GM23338 (cell line): Measurements from ENCODE around the gene OTUD5. TPM values are rescaled to one million over a fixed set of nuclear protein-coding genes. Genes with fewer than 3 reads are reported as not detected.
A peak's percentile ranks its signal among the peaks of the same experiment; 100 is the strongest.

ENCODE experiments used
- ATAC-seq: fragments of 200-7000 bp; cut with Tn5 transposase; 3 replicates; pipeline ENCODE4 v1.9.1; 2020
- DNase-seq: peaks from one replicate; pipeline ENCODE4 v3.0.0-alpha.2; 2015; ENCODE audit warnings: low spot score
- H2AFZ ChIP-seq: fragments of 200-600 bp; sonication (generic); 2 replicates; pipeline ENCODE4 v1.8.0; 2016; ENCODE audit warnings: antibody characterized with exemption, mild to moderate bottlenecking, moderate library complexity
- H3F3A ChIP-seq: fragments of 200-600 bp; sonication (generic); replicated peaks from 2 replicates; pipeline ENCODE4 v1.8.0; 2017; ENCODE audit warnings: antibody characterized with exemption, mixed run types, low read depth
- H3K27ac ChIP-seq: fragments of 200-600 bp; sonication (generic); 2 replicates; pipeline ENCODE4 v1.6.1; 2016; ENCODE audit warnings: low read depth
- H3K27me3 ChIP-seq: fragments of 200-600 bp; sonication (generic); 2 replicates; pipeline ENCODE4 v1.8.0; 2016; ENCODE audit warnings: mild to moderate bottlenecking, mixed run types, moderate library complexity; ENCODE audit not compliant: insufficient read depth
- H3K36me3 ChIP-seq: fragments of 200-600 bp; sonication (generic); 2 replicates; pipeline ENCODE4 v1.8.0; 2016; ENCODE audit warnings: mild to moderate bottlenecking; ENCODE audit not compliant: insufficient read depth
- H3K4me1 ChIP-seq: fragments of 200-600 bp; sonication (generic); 2 replicates; pipeline ENCODE4 v1.8.0; 2016; ENCODE audit warnings: mild to moderate bottlenecking, moderate library complexity; ENCODE audit not compliant: insufficient read depth
- H3K4me2 ChIP-seq: fragments of 200-600 bp; sonication (generic); 2 replicates; pipeline ENCODE4 v1.7.1; 2017; ENCODE audit warnings: mixed run types
- H3K4me3 ChIP-seq: fragments of 200-600 bp; sonication (generic); 2 replicates; pipeline ENCODE4 v1.6.1; 2016; ENCODE audit warnings: mixed run types
- H3K79me2 ChIP-seq: fragments of 200-600 bp; sonication (generic); replicated peaks from 2 replicates; pipeline ENCODE4 v1.8.0; 2017; ENCODE audit warnings: mild to moderate bottlenecking; ENCODE audit not compliant: insufficient read depth
- H3K9me2 ChIP-seq: fragments of 200-600 bp; sonication (generic); 2 replicates; pipeline ENCODE4 v1.8.0; 2017; ENCODE audit not compliant: insufficient read depth
- H4K20me1 ChIP-seq: fragments of 200-600 bp; sonication (generic); replicated peaks from 2 replicates; pipeline ENCODE4 v1.8.0; 2017; ENCODE audit warnings: mild to moderate bottlenecking; ENCODE audit not compliant: insufficient read depth
- H3K27ac Mint-ChIP-seq: 2 replicates; pipeline ENCODE4 v1.8.0; 2020; ENCODE audit warnings: inconsistent platforms, mild to moderate bottlenecking, moderate library complexity, mixed read lengths
- H3K27me3 Mint-ChIP-seq: 3 replicates; pipeline ENCODE4 v1.8.0; 2022; ENCODE audit warnings: low read depth, mild to moderate bottlenecking, moderate library complexity, mixed read lengths, inconsistent platforms; ENCODE audit not compliant: insufficient read depth, poor library complexity
- H3K36me3 Mint-ChIP-seq: 3 replicates; pipeline ENCODE4 v1.8.0; 2021; ENCODE audit warnings: low read depth, mild to moderate bottlenecking, inconsistent platforms, moderate library complexity, mixed read lengths
- H3K4me1 Mint-ChIP-seq: 3 replicates; pipeline ENCODE4 v1.8.0; 2020; ENCODE audit warnings: mild to moderate bottlenecking, inconsistent platforms, mixed read lengths
- H3K4me3 Mint-ChIP-seq: 3 replicates; pipeline ENCODE4 v1.8.0; 2021; ENCODE audit warnings: moderate library complexity, mild to moderate bottlenecking, inconsistent platforms, mixed read lengths
- H3K9me3 Mint-ChIP-seq: 3 replicates; pipeline ENCODE4 v1.8.0; 2020; ENCODE audit warnings: moderate library complexity, mild to moderate bottlenecking, inconsistent platforms, mixed read lengths
- CREB1 ChIP-seq: fragments of 250-450 bp; sonication (Bioruptor Pico); IDR thresholded peaks from 2 replicates; pipeline ENCODE4 v1.5.0; 2020; ENCODE audit warnings: low read depth, mild to moderate bottlenecking, moderate library complexity
- EZH2 ChIP-seq: fragments of 200-600 bp; sonication (generic); IDR thresholded peaks from one replicate; pipeline ENCODE4 v1.8.0; 2017; ENCODE audit warnings: antibody characterized with exemption, mild to moderate bottlenecking, low read depth; ENCODE audit not compliant: unreplicated experiment
- EZH2phosphoT487 ChIP-seq: fragments of 200-600 bp; sonication (generic); IDR thresholded peaks from one replicate; pipeline ENCODE4 v1.8.1; 2018; ENCODE audit warnings: antibody characterized with exemption; ENCODE audit not compliant: unreplicated experiment
- JUNB ChIP-seq: IDR thresholded peaks from one replicate; pipeline ENCODE4 v1.6.1; 2016; ENCODE audit warnings: antibody characterized with exemption; ENCODE audit not compliant: unreplicated experiment
- NANOG ChIP-seq: IDR thresholded peaks from 2 replicates; pipeline ENCODE4 v1.6.1; 2016; ENCODE audit warnings: antibody characterized with exemption, borderline replicate concordance
- POLR2AphosphoS5 ChIP-seq: IDR thresholded peaks from 2 replicates; pipeline ENCODE4 v1.6.1; 2016; ENCODE audit warnings: antibody characterized with exemption, low read depth
- STAT1 ChIP-seq: IDR thresholded peaks from one replicate; pipeline ENCODE4 v1.6.1; 2016; ENCODE audit warnings: antibody characterized with exemption; ENCODE audit not compliant: unreplicated experiment
- ZNF114 ChIP-seq: fragments of 250-450 bp; sonication (Bioruptor Pico); IDR thresholded peaks from 2 replicates; pipeline ENCODE4 v1.5.0; 2020; ENCODE audit warnings: mild to moderate bottlenecking, moderate library complexity
- ZNF331 ChIP-seq: fragments of 250-450 bp; sonication (Bioruptor Pico); IDR thresholded peaks from 2 replicates; pipeline ENCODE4 v1.5.0; 2020; ENCODE audit warnings: low read depth, mild to moderate bottlenecking, moderate library complexity
- polyA plus RNA-seq: library from polyadenylated mRNA; unstranded; fragments of >200 nt; fragmentation: Nextera tagmentation; extraction: Ambion mirVana; gene quantifications from 2 replicates; pipeline ENCODE4 v1.2.1, GENCODE V29; 2016
- total RNA-seq: library from RNA; depleted of rRNA; stranded (reverse); fragments of >200 nt; shearing (Covaris generic); gene quantifications from 2 replicates; pipeline ENCODE4 v1.2.3, GENCODE V29; 2014
- TF ChIP-seq, protein P1 (sequence below): IDR thresholded peaks from one replicate; pipeline ENCODE4 v1.6.1; 2018; ENCODE audit warnings: antibody characterized with exemption; ENCODE audit not compliant: unreplicated experiment
- TF ChIP-seq, protein P2 (sequence below): IDR thresholded peaks from 2 replicates; pipeline ENCODE4 v1.6.1; 2016; ENCODE audit warnings: antibody characterized with exemption

OTUD5 gene
- total and polyA plus RNA-seq, 2 experiments from 2014 or later = 23.5 to 56.5 TPM

DNA sequence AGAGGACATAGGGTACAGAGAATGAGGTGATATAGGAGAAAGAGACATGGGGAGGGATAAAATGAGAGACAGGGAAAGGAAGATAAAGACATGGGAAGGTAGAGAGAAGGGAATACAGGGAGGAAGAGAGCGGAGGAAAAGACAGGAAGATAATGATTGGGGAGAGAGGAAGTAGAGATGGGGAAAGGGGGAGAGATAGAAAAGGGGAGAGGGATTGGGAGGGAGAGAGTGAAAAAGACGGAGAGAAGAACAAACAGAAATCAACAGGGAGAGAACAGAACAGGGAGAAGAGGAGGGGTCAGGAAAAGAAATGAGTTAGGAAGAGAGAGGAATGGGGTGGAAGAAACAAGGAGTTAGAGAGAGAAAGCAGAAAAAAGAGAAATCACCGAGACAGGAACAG lies 40.0 kb upstream of the OTUD5 start (continued):
- TF ChIP-seq STAT1 (no peak), ZNF331 (CRISPR knock-in tag) (no peak), ZNF114 (CRISPR knock-in tag) (no peak), NANOG (no peak)
- TF ChIP-seq, protein P1, sequence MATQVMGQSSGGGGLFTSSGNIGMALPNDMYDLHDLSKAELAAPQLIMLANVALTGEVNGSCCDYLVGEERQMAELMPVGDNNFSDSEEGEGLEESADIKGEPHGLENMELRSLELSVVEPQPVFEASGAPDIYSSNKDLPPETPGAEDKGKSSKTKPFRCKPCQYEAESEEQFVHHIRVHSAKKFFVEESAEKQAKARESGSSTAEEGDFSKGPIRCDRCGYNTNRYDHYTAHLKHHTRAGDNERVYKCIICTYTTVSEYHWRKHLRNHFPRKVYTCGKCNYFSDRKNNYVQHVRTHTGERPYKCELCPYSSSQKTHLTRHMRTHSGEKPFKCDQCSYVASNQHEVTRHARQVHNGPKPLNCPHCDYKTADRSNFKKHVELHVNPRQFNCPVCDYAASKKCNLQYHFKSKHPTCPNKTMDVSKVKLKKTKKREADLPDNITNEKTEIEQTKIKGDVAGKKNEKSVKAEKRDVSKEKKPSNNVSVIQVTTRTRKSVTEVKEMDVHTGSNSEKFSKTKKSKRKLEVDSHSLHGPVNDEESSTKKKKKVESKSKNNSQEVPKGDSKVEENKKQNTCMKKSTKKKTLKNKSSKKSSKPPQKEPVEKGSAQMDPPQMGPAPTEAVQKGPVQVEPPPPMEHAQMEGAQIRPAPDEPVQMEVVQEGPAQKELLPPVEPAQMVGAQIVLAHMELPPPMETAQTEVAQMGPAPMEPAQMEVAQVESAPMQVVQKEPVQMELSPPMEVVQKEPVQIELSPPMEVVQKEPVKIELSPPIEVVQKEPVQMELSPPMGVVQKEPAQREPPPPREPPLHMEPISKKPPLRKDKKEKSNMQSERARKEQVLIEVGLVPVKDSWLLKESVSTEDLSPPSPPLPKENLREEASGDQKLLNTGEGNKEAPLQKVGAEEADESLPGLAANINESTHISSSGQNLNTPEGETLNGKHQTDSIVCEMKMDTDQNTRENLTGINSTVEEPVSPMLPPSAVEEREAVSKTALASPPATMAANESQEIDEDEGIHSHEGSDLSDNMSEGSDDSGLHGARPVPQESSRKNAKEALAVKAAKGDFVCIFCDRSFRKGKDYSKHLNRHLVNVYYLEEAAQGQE = no peak

DNA sequence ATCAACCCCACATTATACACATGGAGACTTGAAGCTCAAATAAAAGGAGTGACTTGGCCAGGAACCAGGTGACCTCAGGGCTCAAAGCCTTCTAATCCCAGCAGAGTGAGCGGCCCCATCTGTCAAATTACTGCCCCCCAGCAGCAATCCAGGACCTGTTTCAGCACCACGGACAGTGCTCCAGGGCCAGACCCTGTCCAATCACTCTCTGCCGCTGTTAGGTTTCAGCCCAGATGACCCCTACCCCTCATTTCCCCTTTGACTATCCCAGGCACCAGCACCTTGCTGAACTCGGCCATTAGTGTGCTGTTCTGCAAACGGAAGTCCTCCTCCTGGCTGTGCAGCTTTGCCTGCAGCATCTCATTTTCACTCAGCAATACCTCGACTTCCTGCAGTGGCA lies 39.6 kb upstream of the OTUD5 start:
- no peak for TF ChIP-seq ZNF331 (CRISPR knock-in tag)
- TF ChIP-seq, protein P1 = peak; percentile 73
- H3K9me3 Mint-ChIP-seq = no peaks in the 10 kb centered on the region
- DNase-seq = peak; percentile 35
- H4K20me1 ChIP-seq = peaks cover 3% of the 10 kb centered on the region; the same call in 1 of the 2 replicates
- peaks cover 12% of the 10 kb centered on the region for H3K79me2 ChIP-seq
- no peak overlapping the region for H3K27ac Mint-ChIP-seq
- peak; percentile 32; the same call in 2 of the 3 replicates for ATAC-seq
- H3K4me1 Mint-ChIP-seq = peaks cover 8% of the 10 kb centered on the region; the same call in 2 of the 3 replicates
- no peak overlapping the region for H3K4me3 Mint-ChIP-seq
- no peaks in the 10 kb centered on the region for H3F3A ChIP-seq
- H3K4me1 ChIP-seq = no peaks in the 10 kb centered on the region
- H3K4me2 ChIP-seq = no peak overlapping the region
- peaks cover 72% of the 10 kb centered on the region for H3K36me3 Mint-ChIP-seq
- no peak overlapping the region for H3K27ac ChIP-seq
- H3K9me2 ChIP-seq = no peaks in the 10 kb centered on the region
- H2AFZ ChIP-seq = no peak overlapping the region
- H3K4me3 ChIP-seq = no peak overlapping the region
- no peaks in the 10 kb centered on the region for H3K27me3 ChIP-seq
- no peaks in the 10 kb centered on the region for H3K36me3 ChIP-seq
- H3K27me3 Mint-ChIP-seq = peaks cover 6% of the 10 kb centered on the region

DNA sequence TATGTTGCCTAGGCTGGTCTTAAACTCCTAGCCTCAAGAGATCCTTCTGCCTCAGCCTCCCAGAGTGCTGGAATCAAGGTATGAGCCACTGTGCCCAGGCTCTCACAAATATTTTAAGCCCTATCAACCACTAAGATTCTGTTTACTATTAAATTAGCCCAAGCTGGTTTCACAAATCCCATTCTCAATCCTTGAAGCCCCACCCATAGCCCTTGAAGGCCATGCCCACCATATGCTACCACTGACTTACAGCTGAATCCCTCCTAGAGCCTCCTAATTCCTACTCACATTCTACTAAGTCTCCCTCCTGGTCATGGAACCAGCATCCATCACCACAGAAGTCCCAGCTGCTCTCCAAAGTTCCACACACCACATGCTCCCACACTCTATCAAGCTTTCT lies 34.9 kb upstream of the OTUD5 start:
- no peaks in the 10 kb centered on the region; the same call in 1 of the 2 replicates for H3K36me3 ChIP-seq
- H3K79me2 ChIP-seq = no peaks in the 10 kb centered on the region
- no peak overlapping the region for H3K4me2 ChIP-seq
- H3F3A ChIP-seq = no peaks in the 10 kb centered on the region
- Mint-ChIP-seq H3K27ac (no peak overlapping the region), H3K4me3 (no peak overlapping the region; the same call in 2 of the 3 replicates), H3K4me1 (no peaks in the 10 kb centered on the region), H3K9me3 (no peaks in the 10 kb centered on the region), H3K36me3 (peaks cover 71% of the 10 kb centered on the region), H3K27me3 (peaks cover 3% of the 10 kb centered on the region)
- no peak for DNase-seq
- no peak for ATAC-seq
- no peak overlapping the region for H3K27ac ChIP-seq
- no peak overlapping the region for H2AFZ ChIP-seq
- no peaks in the 10 kb centered on the region for H3K4me1 ChIP-seq
- H3K27me3 ChIP-seq = no peaks in the 10 kb centered on the region
- no peaks in the 10 kb centered on the region for H3K9me2 ChIP-seq
- no peak overlapping the region for H3K4me3 ChIP-seq
- peaks cover 3% of the 10 kb centered on the region; the same call in 1 of the 2 replicates for H4K20me1 ChIP-seq
- TF ChIP-seq, protein P2, sequence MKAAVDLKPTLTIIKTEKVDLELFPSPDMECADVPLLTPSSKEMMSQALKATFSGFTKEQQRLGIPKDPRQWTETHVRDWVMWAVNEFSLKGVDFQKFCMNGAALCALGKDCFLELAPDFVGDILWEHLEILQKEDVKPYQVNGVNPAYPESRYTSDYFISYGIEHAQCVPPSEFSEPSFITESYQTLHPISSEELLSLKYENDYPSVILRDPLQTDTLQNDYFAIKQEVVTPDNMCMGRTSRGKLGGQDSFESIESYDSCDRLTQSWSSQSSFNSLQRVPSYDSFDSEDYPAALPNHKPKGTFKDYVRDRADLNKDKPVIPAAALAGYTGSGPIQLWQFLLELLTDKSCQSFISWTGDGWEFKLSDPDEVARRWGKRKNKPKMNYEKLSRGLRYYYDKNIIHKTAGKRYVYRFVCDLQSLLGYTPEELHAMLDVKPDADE = no peak
- no peak for TF ChIP-seq JUNB
- TF ChIP-seq EZH2 = no peak
- no peak for TF ChIP-seq STAT1
- TF ChIP-seq EZH2phosphoT487 = no peak
- no peak for TF ChIP-seq POLR2AphosphoS5
- TF ChIP-seq ZNF331 (CRISPR knock-in tag) = no peak
- no peak for TF ChIP-seq CREB1 (CRISPR knock-in tag)
- TF ChIP-seq, protein P1 = no peak
- no peak for TF ChIP-seq NANOG
